ENCODE results near the gene ZNF212.

DNA sequence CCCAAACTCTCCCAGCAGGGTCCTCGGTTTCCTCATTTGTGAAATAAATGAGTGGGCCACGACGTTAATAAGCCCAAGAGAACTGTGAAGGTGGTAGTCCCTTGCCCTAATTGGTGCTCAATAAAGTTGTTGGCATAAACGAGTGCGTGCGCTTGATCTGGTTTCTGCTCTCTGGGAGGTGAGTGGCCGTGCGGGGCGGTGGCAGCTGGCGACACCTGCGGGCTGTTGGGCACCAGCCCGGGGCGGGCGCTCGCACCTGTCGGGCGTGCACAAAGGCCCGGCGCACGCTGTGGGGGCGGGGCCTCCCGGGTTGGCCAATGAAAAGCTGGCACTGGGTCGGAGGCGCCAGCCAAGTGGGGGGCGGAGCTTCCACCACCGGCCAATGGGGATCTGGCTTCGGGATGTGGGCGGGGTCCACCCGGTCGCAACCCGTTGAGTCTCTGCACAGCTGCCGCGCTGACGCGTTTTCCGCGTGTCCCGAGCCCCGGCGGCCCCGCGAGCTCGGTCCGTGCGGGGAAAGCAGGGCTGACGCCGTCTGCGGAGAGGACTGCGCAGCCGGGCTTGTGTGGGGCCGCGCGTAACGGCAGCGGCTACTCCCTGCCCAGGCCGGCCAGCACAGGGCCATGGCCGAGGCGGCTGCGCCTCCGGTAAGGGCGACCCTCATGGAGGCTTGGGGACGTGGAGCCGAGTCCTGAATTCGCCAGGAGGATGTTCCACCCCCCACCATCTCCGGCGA is 45.6 kb downstream of the ZNF212 start:
- TF ChIP-seq GABPA (IDR thresholded peaks at IDR 0.05; ENCODE audit: low read depth) = no peak
- TF ChIP-seq, protein P1, sequence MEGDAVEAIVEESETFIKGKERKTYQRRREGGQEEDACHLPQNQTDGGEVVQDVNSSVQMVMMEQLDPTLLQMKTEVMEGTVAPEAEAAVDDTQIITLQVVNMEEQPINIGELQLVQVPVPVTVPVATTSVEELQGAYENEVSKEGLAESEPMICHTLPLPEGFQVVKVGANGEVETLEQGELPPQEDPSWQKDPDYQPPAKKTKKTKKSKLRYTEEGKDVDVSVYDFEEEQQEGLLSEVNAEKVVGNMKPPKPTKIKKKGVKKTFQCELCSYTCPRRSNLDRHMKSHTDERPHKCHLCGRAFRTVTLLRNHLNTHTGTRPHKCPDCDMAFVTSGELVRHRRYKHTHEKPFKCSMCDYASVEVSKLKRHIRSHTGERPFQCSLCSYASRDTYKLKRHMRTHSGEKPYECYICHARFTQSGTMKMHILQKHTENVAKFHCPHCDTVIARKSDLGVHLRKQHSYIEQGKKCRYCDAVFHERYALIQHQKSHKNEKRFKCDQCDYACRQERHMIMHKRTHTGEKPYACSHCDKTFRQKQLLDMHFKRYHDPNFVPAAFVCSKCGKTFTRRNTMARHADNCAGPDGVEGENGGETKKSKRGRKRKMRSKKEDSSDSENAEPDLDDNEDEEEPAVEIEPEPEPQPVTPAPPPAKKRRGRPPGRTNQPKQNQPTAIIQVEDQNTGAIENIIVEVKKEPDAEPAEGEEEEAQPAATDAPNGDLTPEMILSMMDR (IDR thresholded peaks at IDR 0.05; ENCODE audit: insufficient read depth, low read length) = no peak
- no peak; the same call in 1 of the 2 replicates for TF ChIP-seq POLR2AphosphoS5 (IDR thresholded peaks at IDR 0.05; ENCODE audit: low read depth)

Data from HL-60 (cell line).